ENCODE data around the gene TRDN.
"Not testable (repeated sequence)": the region's sequence is repeated elsewhere in the genome, so short reads cannot be mapped to it uniquely, and the experiment has no call there.

The TRDN gene

GRCh38 chr6:123562264-123562663, 74.5 kb downstream of the TRDN start:
- in situ Hi-C loops (cut with MboI; ENCODE audit: low sequenced_read_pairs, unreplicated experiment): no loop called here
- DNase-seq (ENCODE audit: low spot score): no peak
- TF ChIP-seq CTCF (IDR thresholded peaks at IDR 0.05; ENCODE audit: borderline replicate concordance, control extremely low read depth, extremely low read depth, insufficient read depth, missing control alignments): no peak

- DNase-seq (ENCODE audit: low spot score); in situ Hi-C loops (cut with MboI; ENCODE audit: low sequenced_read_pairs, unreplicated experiment): not testable (repeated sequence)
Observed at GRCh38 chr6:123559816-123560215, 76.9 kb downstream of the TRDN start.

GRCh38 chr6:123557474-123557873, 79.3 kb downstream of the TRDN start:
- in situ Hi-C loops (cut with MboI; ENCODE audit: low sequenced_read_pairs, unreplicated experiment); DNase-seq (ENCODE audit: low spot score): not testable (repeated sequence)

GRCh38 chr6:123551939-123552707, 84.6 kb downstream of the TRDN start:
- in situ Hi-C loops (cut with MboI; ENCODE audit: low sequenced_read_pairs, unreplicated experiment): no loop called here
- DNase-seq (ENCODE audit: low spot score): no peak
- no peak for TF ChIP-seq CTCF (IDR thresholded peaks at IDR 0.05; ENCODE audit: borderline replicate concordance, control extremely low read depth, extremely low read depth, insufficient read depth, missing control alignments)

GRCh38 chr6:123550052-123550617, 86.6 kb downstream of the TRDN start:
- TF ChIP-seq CTCF (IDR thresholded peaks at IDR 0.05; ENCODE audit: borderline replicate concordance, control extremely low read depth, extremely low read depth, insufficient read depth, missing control alignments): no peak
- DNase-seq (ENCODE audit: low spot score): no peak
- in situ Hi-C loops (cut with MboI; ENCODE audit: low sequenced_read_pairs, unreplicated experiment): no loop called here

- DNase-seq (ENCODE audit: low spot score): no peak
- TF ChIP-seq CTCF (IDR thresholded peaks at IDR 0.05; ENCODE audit: borderline replicate concordance, control extremely low read depth, extremely low read depth, insufficient read depth, missing control alignments): no peak
- in situ Hi-C loops (cut with MboI; ENCODE audit: low sequenced_read_pairs, unreplicated experiment): no loop called here
Observed at GRCh38 chr6:123549476-123549875, 87.3 kb downstream of the TRDN start.

- in situ Hi-C loops (cut with MboI; ENCODE audit: low sequenced_read_pairs, unreplicated experiment): no loop called here
- no peak for TF ChIP-seq CTCF (IDR thresholded peaks at IDR 0.05; ENCODE audit: borderline replicate concordance, control extremely low read depth, extremely low read depth, insufficient read depth, missing control alignments)
- no peak for DNase-seq (ENCODE audit: low spot score)
Observed at GRCh38 chr6:123547216-123547978, 89.4 kb downstream of the TRDN start.

Measured in GM13976 (cell line).